Hepatocyte (in vitro differentiated cells): ENCODE data around the gene OR12D2.

Experiments used
- EZH2 ChIP-seq: fragments of 200-600 bp; sonication (generic); IDR thresholded peaks from 2 replicates; pipeline ENCODE4 v1.6.1; 2016; ENCODE audit warnings: antibody characterized with exemption, mild to moderate bottlenecking, borderline replicate concordance
- EZH2phosphoT487 ChIP-seq: fragments of 200-600 bp; sonication (generic); IDR thresholded peaks from one replicate; pipeline ENCODE4 v1.6.1; 2018; ENCODE audit warnings: antibody characterized with exemption, mild to moderate bottlenecking, low read depth, moderate library complexity; ENCODE audit not compliant: unreplicated experiment, severe bottlenecking
- TF ChIP-seq, protein P1 (sequence below): fragments of 200-600 bp; sonication (generic); IDR thresholded peaks from 2 replicates; pipeline ENCODE4 v1.5.1; 2016; ENCODE audit warnings: antibody characterized with exemption, mild to moderate bottlenecking; ENCODE audit not compliant: poor library complexity

DNA sequence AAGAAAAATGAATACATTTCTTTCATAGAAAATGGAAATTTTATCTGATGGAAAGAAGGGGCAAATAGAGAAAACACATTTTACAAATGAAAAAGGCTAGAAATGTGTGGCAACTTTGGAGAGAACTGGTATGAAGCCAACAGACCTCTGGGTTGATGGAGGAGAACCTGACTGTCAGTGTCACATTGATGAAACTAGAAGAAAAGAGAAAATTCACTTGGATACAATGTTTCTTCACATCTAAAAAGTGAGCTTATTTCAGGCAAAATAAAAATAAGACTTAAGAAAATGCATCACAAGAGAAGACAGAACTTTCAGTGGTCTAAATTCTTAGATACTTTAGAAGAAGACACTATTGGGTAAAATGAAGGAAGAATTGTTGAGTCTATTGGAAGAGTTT, at the start of gene OR12D2:
- TF ChIP-seq, protein P1, sequence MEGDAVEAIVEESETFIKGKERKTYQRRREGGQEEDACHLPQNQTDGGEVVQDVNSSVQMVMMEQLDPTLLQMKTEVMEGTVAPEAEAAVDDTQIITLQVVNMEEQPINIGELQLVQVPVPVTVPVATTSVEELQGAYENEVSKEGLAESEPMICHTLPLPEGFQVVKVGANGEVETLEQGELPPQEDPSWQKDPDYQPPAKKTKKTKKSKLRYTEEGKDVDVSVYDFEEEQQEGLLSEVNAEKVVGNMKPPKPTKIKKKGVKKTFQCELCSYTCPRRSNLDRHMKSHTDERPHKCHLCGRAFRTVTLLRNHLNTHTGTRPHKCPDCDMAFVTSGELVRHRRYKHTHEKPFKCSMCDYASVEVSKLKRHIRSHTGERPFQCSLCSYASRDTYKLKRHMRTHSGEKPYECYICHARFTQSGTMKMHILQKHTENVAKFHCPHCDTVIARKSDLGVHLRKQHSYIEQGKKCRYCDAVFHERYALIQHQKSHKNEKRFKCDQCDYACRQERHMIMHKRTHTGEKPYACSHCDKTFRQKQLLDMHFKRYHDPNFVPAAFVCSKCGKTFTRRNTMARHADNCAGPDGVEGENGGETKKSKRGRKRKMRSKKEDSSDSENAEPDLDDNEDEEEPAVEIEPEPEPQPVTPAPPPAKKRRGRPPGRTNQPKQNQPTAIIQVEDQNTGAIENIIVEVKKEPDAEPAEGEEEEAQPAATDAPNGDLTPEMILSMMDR, result no peak
- TF ChIP-seq EZH2phosphoT487 (no peak), EZH2 (no peak)
